ENCODE results near the gene NELL1. TPM values are rescaled to one million over a fixed set of nuclear protein-coding genes. Genes with fewer than 3 reads are reported as not detected.

NELL1 gene
- total RNA-seq, 2 donors from 2014 or later: 0.19 TPM; not detected in 1

- intact Hi-C loops (cut with DNase I): no loop called here
- no peak overlapping the region for H3K27ac ChIP-seq
Measured at GRCh38 chr11:21116009-21116408, 446.6 kb downstream of the NELL1 start.

GRCh38 chr11:21119411-21119810, 450.0 kb downstream of the NELL1 start:
- Histone ChIP-seq H3K4me1 (no peaks in the 10 kb centered on the region), H3K36me3 (no peaks in the 10 kb centered on the region), H3K27ac (no peak overlapping the region), H3K9me3 (no peaks in the 10 kb centered on the region), H3K9ac (ENCODE audit: low read depth in 2 of 2, low read length in 2 of 2) (no peak overlapping the region), H3K4me3 (no peak overlapping the region), H3K27me3 (no peaks in the 10 kb centered on the region)
- DNase-seq: no peak
- TF ChIP-seq, protein P1, sequence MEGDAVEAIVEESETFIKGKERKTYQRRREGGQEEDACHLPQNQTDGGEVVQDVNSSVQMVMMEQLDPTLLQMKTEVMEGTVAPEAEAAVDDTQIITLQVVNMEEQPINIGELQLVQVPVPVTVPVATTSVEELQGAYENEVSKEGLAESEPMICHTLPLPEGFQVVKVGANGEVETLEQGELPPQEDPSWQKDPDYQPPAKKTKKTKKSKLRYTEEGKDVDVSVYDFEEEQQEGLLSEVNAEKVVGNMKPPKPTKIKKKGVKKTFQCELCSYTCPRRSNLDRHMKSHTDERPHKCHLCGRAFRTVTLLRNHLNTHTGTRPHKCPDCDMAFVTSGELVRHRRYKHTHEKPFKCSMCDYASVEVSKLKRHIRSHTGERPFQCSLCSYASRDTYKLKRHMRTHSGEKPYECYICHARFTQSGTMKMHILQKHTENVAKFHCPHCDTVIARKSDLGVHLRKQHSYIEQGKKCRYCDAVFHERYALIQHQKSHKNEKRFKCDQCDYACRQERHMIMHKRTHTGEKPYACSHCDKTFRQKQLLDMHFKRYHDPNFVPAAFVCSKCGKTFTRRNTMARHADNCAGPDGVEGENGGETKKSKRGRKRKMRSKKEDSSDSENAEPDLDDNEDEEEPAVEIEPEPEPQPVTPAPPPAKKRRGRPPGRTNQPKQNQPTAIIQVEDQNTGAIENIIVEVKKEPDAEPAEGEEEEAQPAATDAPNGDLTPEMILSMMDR (IDR thresholded peaks at IDR 0.05): no peak
- intact Hi-C loops (cut with DNase I): no loop called here

More at GRCh38 chr11:21116009-21116408, 446.6 kb downstream of the NELL1 start:
- Histone ChIP-seq H3K9ac (ENCODE audit: low read depth in 2 of 2, low read length in 2 of 2) (no peak overlapping the region), H3K4me1 (no peaks in the 10 kb centered on the region), H3K4me3 (no peak overlapping the region), H3K27me3 (no peaks in the 10 kb centered on the region), H3K36me3 (no peaks in the 10 kb centered on the region), H3K9me3 (no peaks in the 10 kb centered on the region)
- TF ChIP-seq, protein P1 (IDR thresholded peaks at IDR 0.05): no peak
- DNase-seq: no peak

DNA sequence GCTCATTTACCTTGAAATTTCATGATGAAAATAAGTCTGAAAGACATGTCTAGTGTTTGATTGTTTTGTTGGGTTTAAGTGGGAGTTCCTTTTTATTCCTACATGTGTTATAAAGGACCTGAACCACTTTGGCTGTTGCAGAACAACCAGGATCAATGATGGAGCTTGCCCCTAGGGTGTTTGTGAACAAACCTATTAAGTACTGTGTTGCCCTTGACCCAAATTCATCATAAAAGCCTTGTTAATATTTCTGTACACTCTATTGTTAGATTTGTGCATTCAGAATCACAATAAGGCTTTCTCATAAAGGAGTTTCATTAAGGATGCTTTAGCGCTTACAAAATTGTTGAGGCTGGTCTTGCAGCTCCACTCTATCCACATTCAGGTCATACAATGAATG, 452.6 kb downstream of the NELL1 start:
- Histone ChIP-seq H3K9me3 (no peaks in the 10 kb centered on the region), H3K27ac (no peak overlapping the region), H3K27me3 (no peaks in the 10 kb centered on the region), H3K9ac (ENCODE audit: low read depth in 2 of 2, low read length in 2 of 2) (no peak overlapping the region), H3K4me1 (no peaks in the 10 kb centered on the region), H3K36me3 (no peaks in the 10 kb centered on the region), H3K4me3 (no peak overlapping the region)
- DNase-seq: no peak
- TF ChIP-seq, protein P1 (IDR thresholded peaks at IDR 0.05): no peak
- intact Hi-C loops (cut with DNase I): no loop called here

- Histone ChIP-seq H3K9ac (ENCODE audit: low read depth in 2 of 2, low read length in 2 of 2) (no peak overlapping the region), H3K27me3 (no peaks in the 10 kb centered on the region), H3K4me1 (no peaks in the 10 kb centered on the region), H3K9me3 (no peaks in the 10 kb centered on the region), H3K4me3 (no peak overlapping the region), H3K36me3 (no peaks in the 10 kb centered on the region), H3K27ac (no peak overlapping the region)
- intact Hi-C loops (cut with DNase I): no loop called here
- TF ChIP-seq, protein P1 (IDR thresholded peaks at IDR 0.05): no peak
- no peak for DNase-seq
Measured at GRCh38 chr11:21122523-21122922, 453.1 kb downstream of the NELL1 start.

GRCh38 chr11:21132146-21132720, 462.8 kb downstream of the NELL1 start:
- intact Hi-C loops (cut with DNase I): no loop called here
- Histone ChIP-seq H3K9ac (ENCODE audit: low read depth in 2 of 2, low read length in 2 of 2) (no peak overlapping the region), H3K27me3 (no peaks in the 10 kb centered on the region), H3K36me3 (no peaks in the 10 kb centered on the region), H3K4me3 (no peak overlapping the region), H3K9me3 (no peaks in the 10 kb centered on the region), H3K27ac (no peak overlapping the region), H3K4me1 (no peaks in the 10 kb centered on the region)
- TF ChIP-seq, protein P1 (IDR thresholded peaks at IDR 0.05): no peak
- DNase-seq: no peak

All from colonic mucosa (tissue), 4 donors.